Ishikawa (cell line): ENCODE data around the gene SGPP1.

ENCODE experiments used
- CEBPB ChIP-seq: IDR thresholded peaks from 2 replicates; pipeline ENCODE4 v1.6.1; 2012
- CREB1 ChIP-seq: IDR thresholded peaks from 2 replicates; pipeline ENCODE4 v1.6.1; 2012; ENCODE audit warnings: low read depth
- EGR1 ChIP-seq: IDR thresholded peaks from 2 replicates; pipeline ENCODE4 v1.6.1; 2012
- EP300 ChIP-seq: IDR thresholded peaks from 2 replicates; pipeline ENCODE4 v1.6.1; 2012; ENCODE audit warnings: borderline replicate concordance
- FOXM1 ChIP-seq: IDR thresholded peaks from 2 replicates; pipeline ENCODE4 v1.6.1; 2012; ENCODE audit warnings: low read depth, borderline replicate concordance
- MAX ChIP-seq: IDR thresholded peaks from 2 replicates; pipeline ENCODE4 v1.6.1; 2012
- NFIC ChIP-seq: IDR thresholded peaks from 2 replicates; pipeline ENCODE4 v1.6.1; 2012
- RAD21 ChIP-seq: IDR thresholded peaks from 2 replicates; pipeline ENCODE4 v1.6.1; 2012; ENCODE audit warnings: low read depth
- REST ChIP-seq: IDR thresholded peaks from 2 replicates; pipeline ENCODE4 v1.6.1; 2012; ENCODE audit warnings: low read depth, mild to moderate bottlenecking
- TAF1 ChIP-seq: IDR thresholded peaks from 2 replicates; pipeline ENCODE4 v1.6.1; 2012; ENCODE audit warnings: low read depth, mild to moderate bottlenecking
- TCF12 ChIP-seq: IDR thresholded peaks from 2 replicates; pipeline ENCODE4 v1.6.1; 2012; ENCODE audit warnings: low read depth
- TEAD4 ChIP-seq: IDR thresholded peaks from 2 replicates; pipeline ENCODE4 v1.6.1; 2012
- USF1 ChIP-seq: IDR thresholded peaks from 2 replicates; pipeline ENCODE4 v1.6.1; 2012
- YY1 ChIP-seq: IDR thresholded peaks from 2 replicates; pipeline ENCODE4 v1.6.1; 2012; ENCODE audit warnings: low read depth
- ZBTB7A ChIP-seq: IDR thresholded peaks from 2 replicates; pipeline ENCODE4 v1.6.1; 2012; ENCODE audit warnings: low read depth

Gene SGPP1

GRCh38 chr14:63745272-63745671 lies 17.4 kb upstream of the SGPP1 start:
- no peak for TF ChIP-seq CEBPB
- TF ChIP-seq USF1: no peak
- TF ChIP-seq YY1: no peak
- TF ChIP-seq CREB1: no peak
- no peak for TF ChIP-seq REST
- TF ChIP-seq FOXM1: no peak
- TF ChIP-seq EGR1: no peak
- no peak for TF ChIP-seq TEAD4
- TF ChIP-seq EP300: no peak
- TF ChIP-seq NFIC: no peak
- no peak for TF ChIP-seq RAD21
- TF ChIP-seq TAF1: no peak
- TF ChIP-seq MAX: no peak
- TF ChIP-seq ZBTB7A: no peak
- TF ChIP-seq TCF12: no peak

GRCh38 chr14:63737582-63738006 lies 9.7 kb upstream of the SGPP1 start:
- TF ChIP-seq CEBPB (no peak), TCF12 (no peak), EGR1 (no peak), ZBTB7A (no peak), USF1 (no peak), TAF1 (no peak), YY1 (no peak), TEAD4 (no peak), REST (no peak), NFIC (no peak), MAX (no peak), EP300 (no peak), FOXM1 (no peak), RAD21 (no peak), CREB1 (no peak)

- TF ChIP-seq YY1 (no peak), CREB1 (no peak), TEAD4 (no peak), USF1 (no peak), NFIC (no peak), MAX (no peak), EGR1 (no peak), FOXM1 (no peak), REST (no peak), ZBTB7A (no peak), EP300 (no peak), CEBPB (no peak), RAD21 (no peak), TAF1 (no peak), TCF12 (no peak)
Observed at GRCh38 chr14:63735720-63736119, 7.9 kb upstream of the SGPP1 start.

GRCh38 chr14:63730659-63731058 lies 2.8 kb upstream of the SGPP1 start:
- TF ChIP-seq TCF12: no peak
